Stimulated activated CD4-positive, alpha-beta T cell treated with anti-CD3 and anti-CD28 coated beads, Interleukin-4, amount 100 ng/mL, for 24 hours (primary cell): Measurements from ENCODE around the gene ABL1.

Source experiments
- DNase-seq: peaks from one replicate; pipeline ENCODE4 v3.0.0-alpha.2; 2020

The ABL1 gene

GRCh38 chr9:130872912-130873503 is 38.0 kb downstream of the ABL1 start:
- DNase-seq: no peak

- DNase-seq: no peak
These were observed 38.9 kb downstream of the ABL1 start for GRCh38 chr9:130873966-130874365.

- no peak for DNase-seq
These were observed 39.7 kb downstream of the ABL1 start for GRCh38 chr9:130874783-130875182.

- no peak for DNase-seq
These were observed 42.2 kb downstream of the ABL1 start for GRCh38 chr9:130877300-130877699.

GRCh38 chr9:130878295-130878694 is 43.2 kb downstream of the ABL1 start:
- no peak for DNase-seq

GRCh38 chr9:130879863-130880411 is 44.9 kb downstream of the ABL1 start:
- DNase-seq: no peak

- no peak for DNase-seq
These were observed 45.7 kb downstream of the ABL1 start for GRCh38 chr9:130880599-130881220.

- no peak for DNase-seq
These were observed 46.5 kb downstream of the ABL1 start for GRCh38 chr9:130881516-130881915.

GRCh38 chr9:130882696-130883225 is 47.7 kb downstream of the ABL1 start:
- DNase-seq: no peak

GRCh38 chr9:130883479-130883878 is 48.4 kb downstream of the ABL1 start:
- DNase-seq: no peak

GRCh38 chr9:130884111-130884531 is 49.1 kb downstream of the ABL1 start:
- no peak for DNase-seq

GRCh38 chr9:130884542-130885483 is 49.8 kb downstream of the ABL1 start:
- no peak for DNase-seq

GRCh38 chr9:130885484-130886375 is 50.7 kb downstream of the ABL1 start:
- no peak for DNase-seq

GRCh38 chr9:130886981-130887380 is 51.9 kb downstream of the ABL1 start:
- no peak for DNase-seq

- DNase-seq: no peak
These were observed 52.6 kb downstream of the ABL1 start for GRCh38 chr9:130887494-130888144.

GRCh38 chr9:130888146-130888885 is 53.3 kb downstream of the ABL1 start:
- DNase-seq: no peak

GRCh38 chr9:130890124-130890523 is 55.1 kb downstream of the ABL1 start:
- no peak for DNase-seq

- no peak for DNase-seq
These were observed 56.0 kb downstream of the ABL1 start for GRCh38 chr9:130890870-130891687.

GRCh38 chr9:130891688-130892476 is 56.8 kb downstream of the ABL1 start:
- no peak for DNase-seq
